Measurements from ENCODE around the gene EPHA6.

DNA sequence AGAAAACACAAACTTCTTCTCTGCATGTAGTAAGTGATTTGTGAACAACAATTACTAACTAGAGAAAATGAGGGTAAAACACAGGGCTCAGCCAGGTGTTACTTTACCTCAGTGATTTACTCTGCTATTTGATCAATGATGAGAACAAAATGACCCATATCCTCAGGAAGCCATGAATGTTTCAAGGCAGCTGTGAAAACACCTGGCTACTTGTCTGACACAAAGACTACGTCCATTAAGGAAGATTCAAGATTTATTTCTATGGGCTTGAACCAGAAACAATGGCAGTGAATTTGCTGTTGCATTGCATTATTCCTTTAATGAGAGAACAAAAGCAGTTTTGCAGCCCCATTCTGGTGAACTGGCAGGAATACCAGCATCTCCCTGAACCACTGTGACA lies 575.5 kb downstream of the EPHA6 start:
- TF ChIP-seq, protein P1, sequence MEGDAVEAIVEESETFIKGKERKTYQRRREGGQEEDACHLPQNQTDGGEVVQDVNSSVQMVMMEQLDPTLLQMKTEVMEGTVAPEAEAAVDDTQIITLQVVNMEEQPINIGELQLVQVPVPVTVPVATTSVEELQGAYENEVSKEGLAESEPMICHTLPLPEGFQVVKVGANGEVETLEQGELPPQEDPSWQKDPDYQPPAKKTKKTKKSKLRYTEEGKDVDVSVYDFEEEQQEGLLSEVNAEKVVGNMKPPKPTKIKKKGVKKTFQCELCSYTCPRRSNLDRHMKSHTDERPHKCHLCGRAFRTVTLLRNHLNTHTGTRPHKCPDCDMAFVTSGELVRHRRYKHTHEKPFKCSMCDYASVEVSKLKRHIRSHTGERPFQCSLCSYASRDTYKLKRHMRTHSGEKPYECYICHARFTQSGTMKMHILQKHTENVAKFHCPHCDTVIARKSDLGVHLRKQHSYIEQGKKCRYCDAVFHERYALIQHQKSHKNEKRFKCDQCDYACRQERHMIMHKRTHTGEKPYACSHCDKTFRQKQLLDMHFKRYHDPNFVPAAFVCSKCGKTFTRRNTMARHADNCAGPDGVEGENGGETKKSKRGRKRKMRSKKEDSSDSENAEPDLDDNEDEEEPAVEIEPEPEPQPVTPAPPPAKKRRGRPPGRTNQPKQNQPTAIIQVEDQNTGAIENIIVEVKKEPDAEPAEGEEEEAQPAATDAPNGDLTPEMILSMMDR (IDR thresholded peaks at IDR 0.05 in 2 of 3, conservative IDR thresholded peaks at IDR 0.05 in 1 of 3; ENCODE audit: insufficient read depth in 2 of 3, low read depth in 1 of 3, low read length in 3 of 3), result no peak
- TF ChIP-seq POLR2AphosphoS5 (IDR thresholded peaks at IDR 0.05; ENCODE audit: control insufficient read depth, insufficient read depth, low read depth, low read length) (no peak), HCFC1 (IDR thresholded peaks at IDR 0.05; ENCODE audit: low read depth, low read length) (no peak), MIER1 (IDR thresholded peaks at IDR 0.05; ENCODE audit: low read depth) (no peak), MEIS2 (IDR thresholded peaks at IDR 0.05; ENCODE audit: partially characterized antibody) (no peak), POLR2A (conservative IDR thresholded peaks at IDR 0.05) (no peak), RCOR1 (IDR thresholded peaks at IDR 0.05; ENCODE audit: borderline replicate concordance in 1 of 2, low read depth in 2 of 2, low read length in 2 of 2) (no peak), CBX5 (IDR thresholded peaks at IDR 0.05; ENCODE audit: borderline replicate concordance, low read depth) (no peak), HDAC1 (IDR thresholded peaks at IDR 0.05) (no peak), HDAC6 (IDR thresholded peaks at IDR 0.05; ENCODE audit: low read depth, low read length) (no peak), RFX1 (IDR thresholded peaks at IDR 0.05) (no peak)
- TF ChIP-seq, protein P2, sequence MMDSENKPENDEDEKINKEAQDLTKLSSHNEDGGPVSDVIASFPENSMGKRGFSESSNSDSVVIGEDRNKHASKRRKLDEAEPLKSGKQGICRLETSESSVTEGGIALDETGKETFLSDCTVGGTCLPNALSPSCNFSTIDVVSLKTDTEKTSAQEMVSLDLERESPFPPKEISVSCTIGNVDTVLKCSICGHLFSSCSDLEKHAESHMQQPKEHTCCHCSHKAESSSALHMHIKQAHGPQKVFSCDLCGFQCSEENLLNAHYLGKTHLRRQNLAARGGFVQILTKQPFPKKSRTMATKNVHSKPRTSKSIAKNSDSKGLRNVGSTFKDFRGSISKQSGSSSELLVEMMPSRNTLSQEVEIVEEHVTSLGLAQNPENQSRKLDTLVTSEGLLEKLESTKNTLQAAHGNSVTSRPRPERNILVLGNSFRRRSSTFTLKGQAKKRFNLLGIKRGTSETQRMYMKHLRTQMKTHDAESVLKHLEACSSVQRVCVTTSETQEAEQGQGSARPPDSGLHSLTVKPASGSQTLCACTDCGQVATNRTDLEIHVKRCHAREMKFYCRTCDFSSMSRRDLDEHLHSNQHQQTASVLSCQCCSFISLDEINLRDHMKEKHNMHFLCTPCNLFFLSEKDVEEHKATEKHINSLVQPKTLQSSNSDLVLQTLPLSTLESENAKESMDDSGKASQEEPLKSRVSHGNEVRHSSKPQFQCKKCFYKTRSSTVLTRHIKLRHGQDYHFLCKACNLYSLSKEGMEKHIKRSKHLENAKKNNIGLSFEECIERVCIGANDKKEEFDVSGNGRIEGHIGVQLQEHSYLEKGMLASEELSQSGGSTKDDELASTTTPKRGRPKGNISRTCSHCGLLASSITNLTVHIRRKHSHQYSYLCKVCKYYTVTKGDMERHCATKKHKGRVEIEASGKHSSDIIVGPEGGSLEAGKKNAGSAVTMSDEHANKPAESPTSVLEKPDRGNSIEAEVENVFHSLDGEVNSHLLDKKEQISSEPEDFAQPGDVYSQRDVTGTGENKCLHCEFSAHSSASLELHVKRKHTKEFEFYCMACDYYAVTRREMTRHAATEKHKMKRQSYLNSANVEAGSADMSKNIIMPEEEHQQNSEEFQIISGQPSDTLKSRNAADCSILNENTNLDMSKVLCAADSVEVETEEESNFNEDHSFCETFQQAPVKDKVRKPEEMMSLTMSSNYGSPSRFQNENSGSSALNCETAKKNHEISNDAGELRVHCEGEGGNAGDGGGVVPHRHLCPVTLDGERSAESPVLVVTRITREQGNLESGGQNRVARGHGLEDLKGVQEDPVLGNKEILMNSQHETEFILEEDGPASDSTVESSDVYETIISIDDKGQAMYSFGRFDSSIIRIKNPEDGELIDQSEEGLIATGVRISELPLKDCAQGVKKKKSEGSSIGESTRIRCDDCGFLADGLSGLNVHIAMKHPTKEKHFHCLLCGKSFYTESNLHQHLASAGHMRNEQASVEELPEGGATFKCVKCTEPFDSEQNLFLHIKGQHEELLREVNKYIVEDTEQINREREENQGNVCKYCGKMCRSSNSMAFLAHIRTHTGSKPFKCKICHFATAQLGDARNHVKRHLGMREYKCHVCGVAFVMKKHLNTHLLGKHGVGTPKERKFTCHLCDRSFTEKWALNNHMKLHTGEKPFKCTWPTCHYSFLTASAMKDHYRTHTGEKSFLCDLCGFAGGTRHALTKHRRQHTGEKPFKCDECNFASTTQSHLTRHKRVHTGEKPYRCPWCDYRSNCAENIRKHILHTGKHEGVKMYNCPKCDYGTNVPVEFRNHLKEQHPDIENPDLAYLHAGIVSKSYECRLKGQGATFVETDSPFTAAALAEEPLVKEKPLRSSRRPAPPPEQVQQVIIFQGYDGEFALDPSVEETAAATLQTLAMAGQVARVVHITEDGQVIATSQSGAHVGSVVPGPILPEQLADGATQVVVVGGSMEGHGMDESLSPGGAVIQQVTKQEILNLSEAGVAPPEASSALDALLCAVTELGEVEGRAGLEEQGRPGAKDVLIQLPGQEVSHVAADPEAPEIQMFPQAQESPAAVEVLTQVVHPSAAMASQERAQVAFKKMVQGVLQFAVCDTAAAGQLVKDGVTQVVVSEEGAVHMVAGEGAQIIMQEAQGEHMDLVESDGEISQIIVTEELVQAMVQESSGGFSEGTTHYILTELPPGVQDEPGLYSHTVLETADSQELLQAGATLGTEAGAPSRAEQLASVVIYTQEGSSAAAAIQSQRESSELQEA (IDR thresholded peaks at IDR 0.05; ENCODE audit: low read depth), result no peak
- TF ChIP-seq, protein P3, sequence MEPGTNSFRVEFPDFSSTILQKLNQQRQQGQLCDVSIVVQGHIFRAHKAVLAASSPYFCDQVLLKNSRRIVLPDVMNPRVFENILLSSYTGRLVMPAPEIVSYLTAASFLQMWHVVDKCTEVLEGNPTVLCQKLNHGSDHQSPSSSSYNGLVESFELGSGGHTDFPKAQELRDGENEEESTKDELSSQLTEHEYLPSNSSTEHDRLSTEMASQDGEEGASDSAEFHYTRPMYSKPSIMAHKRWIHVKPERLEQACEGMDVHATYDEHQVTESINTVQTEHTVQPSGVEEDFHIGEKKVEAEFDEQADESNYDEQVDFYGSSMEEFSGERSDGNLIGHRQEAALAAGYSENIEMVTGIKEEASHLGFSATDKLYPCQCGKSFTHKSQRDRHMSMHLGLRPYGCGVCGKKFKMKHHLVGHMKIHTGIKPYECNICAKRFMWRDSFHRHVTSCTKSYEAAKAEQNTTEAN (CRISPR knock-in tag; IDR thresholded peaks at IDR 0.05), result no peak
- TF ChIP-seq, protein P4, sequence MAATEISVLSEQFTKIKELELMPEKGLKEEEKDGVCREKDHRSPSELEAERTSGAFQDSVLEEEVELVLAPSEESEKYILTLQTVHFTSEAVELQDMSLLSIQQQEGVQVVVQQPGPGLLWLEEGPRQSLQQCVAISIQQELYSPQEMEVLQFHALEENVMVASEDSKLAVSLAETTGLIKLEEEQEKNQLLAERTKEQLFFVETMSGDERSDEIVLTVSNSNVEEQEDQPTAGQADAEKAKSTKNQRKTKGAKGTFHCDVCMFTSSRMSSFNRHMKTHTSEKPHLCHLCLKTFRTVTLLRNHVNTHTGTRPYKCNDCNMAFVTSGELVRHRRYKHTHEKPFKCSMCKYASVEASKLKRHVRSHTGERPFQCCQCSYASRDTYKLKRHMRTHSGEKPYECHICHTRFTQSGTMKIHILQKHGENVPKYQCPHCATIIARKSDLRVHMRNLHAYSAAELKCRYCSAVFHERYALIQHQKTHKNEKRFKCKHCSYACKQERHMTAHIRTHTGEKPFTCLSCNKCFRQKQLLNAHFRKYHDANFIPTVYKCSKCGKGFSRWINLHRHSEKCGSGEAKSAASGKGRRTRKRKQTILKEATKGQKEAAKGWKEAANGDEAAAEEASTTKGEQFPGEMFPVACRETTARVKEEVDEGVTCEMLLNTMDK (IDR thresholded peaks at IDR 0.05; ENCODE audit: borderline replicate concordance, insufficient read depth, low read depth, low read length, poor library complexity, severe bottlenecking), result no peak

All from K562 (cell line).